Right lobe of liver (tissue), 4 donors: Measurements from ENCODE around the gene NYAP2.

ENCODE experiments used
- CTCF ChIP-seq, 4 donors: fragments of 200-600 bp in 3 of 4; fragments of 450-650 bp in 1 of 4; IDR thresholded peaks; one replicate each; pipeline versions ENCODE4 v1.5.1 to v1.8.0; 2016 to 2022; ENCODE audit warnings: antibody characterized with exemption in 4 of 4, mild to moderate bottlenecking in 2 of 4
- POLR2A ChIP-seq: fragments of 450-650 bp; IDR thresholded peaks from one replicate; pipeline ENCODE4 v1.6.1; 2017; ENCODE audit warnings: antibody characterized with exemption, mild to moderate bottlenecking
- donor health status: DM: no; HTN: no; CAD: no.
- donor health status: DM: no; HTN: no; CAD: no.
- donor health status: DM: no; HTN: yes; CAD: no.

- no peak for TF ChIP-seq CTCF (IDR thresholded peaks at IDR 0.05)
- TF ChIP-seq POLR2A: no peak
Observed at GRCh38 chr2:225457482-225457881, 58.0 kb downstream of the NYAP2 start.
